ENCODE results near the gene EDN1.

- TF ChIP-seq CTCF (conservative IDR thresholded peaks at IDR 0.05 in 1 of 2, IDR thresholded peaks at IDR 0.05 in 1 of 2; ENCODE audit: low read depth in 1 of 2, low read length in 2 of 2) (no peak), EZH2 (IDR thresholded peaks at IDR 0.05; ENCODE audit: low read length, missing control alignments) (no peak)
Measured at GRCh38 chr6:12263403-12263802, 26.8 kb upstream of the EDN1 start.

All from fibroblast of lung (primary cell).